22Rv1 (cell line): Measurements from ENCODE around the gene MGAT5B.

Experiments used
- ZFX ChIP-seq: fragments of 450-650 bp; IDR thresholded peaks from 2 replicates; pipeline ENCODE4 v1.6.1; 2017; ENCODE audit warnings: antibody characterized with exemption, borderline replicate concordance
- TF ChIP-seq, protein P1 (sequence below): fragments of 450-650 bp; IDR thresholded peaks from 2 replicates; pipeline ENCODE4 v1.5.1; 2017; ENCODE audit warnings: mild to moderate bottlenecking

DNA sequence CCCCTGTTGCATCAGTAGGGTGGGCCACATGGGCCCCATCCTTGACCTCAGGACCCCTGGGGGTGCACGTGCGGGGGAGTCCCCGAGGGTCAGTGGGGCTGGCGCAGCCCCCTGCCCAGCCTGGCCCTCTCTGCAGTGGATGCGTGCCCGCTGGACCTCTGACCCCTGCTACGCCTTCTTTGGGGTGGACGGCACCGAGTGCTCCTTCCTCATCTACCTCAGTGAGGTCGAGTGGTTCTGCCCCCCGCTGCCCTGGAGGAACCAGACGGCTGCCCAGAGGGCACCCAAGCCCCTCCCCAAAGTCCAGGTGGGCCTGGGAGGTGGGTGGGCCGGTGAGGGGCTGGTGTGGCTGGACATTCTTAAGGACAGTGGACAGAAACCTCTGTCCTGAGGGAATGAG is 35.9 kb downstream of the MGAT5B start:
- TF ChIP-seq, protein P1, sequence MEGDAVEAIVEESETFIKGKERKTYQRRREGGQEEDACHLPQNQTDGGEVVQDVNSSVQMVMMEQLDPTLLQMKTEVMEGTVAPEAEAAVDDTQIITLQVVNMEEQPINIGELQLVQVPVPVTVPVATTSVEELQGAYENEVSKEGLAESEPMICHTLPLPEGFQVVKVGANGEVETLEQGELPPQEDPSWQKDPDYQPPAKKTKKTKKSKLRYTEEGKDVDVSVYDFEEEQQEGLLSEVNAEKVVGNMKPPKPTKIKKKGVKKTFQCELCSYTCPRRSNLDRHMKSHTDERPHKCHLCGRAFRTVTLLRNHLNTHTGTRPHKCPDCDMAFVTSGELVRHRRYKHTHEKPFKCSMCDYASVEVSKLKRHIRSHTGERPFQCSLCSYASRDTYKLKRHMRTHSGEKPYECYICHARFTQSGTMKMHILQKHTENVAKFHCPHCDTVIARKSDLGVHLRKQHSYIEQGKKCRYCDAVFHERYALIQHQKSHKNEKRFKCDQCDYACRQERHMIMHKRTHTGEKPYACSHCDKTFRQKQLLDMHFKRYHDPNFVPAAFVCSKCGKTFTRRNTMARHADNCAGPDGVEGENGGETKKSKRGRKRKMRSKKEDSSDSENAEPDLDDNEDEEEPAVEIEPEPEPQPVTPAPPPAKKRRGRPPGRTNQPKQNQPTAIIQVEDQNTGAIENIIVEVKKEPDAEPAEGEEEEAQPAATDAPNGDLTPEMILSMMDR = no peak
- no peak for TF ChIP-seq ZFX
